Retinal pigment epithelial cell (primary cell): Measurements from ENCODE around the gene PID1.

Source experiments
- DNase-seq: peaks from one replicate; pipeline ENCODE4 v3.0.0-alpha.2; 2010; ENCODE audit warnings: low read depth
- H3K4me3 ChIP-seq: 2 replicates; pipeline ENCODE4 v1.5.1; 2011; ENCODE audit warnings: mild to moderate bottlenecking, low read length, control low read depth, moderate library complexity
- CTCF ChIP-seq: conservative IDR thresholded peaks from 2 replicates; pipeline ENCODE4 v1.5.1; 2011; ENCODE audit warnings: low read depth, low read length, control low read depth, inconsistent platforms

The PID1 gene

GRCh38 chr2:229073935-229074334 is 197.2 kb downstream of the PID1 start:
- DNase-seq, result no peak
- no peak overlapping the region for H3K4me3 ChIP-seq
- no peak for TF ChIP-seq CTCF

- no peak for TF ChIP-seq CTCF
Measured at GRCh38 chr2:229071292-229071976, 199.7 kb downstream of the PID1 start.

GRCh38 chr2:229066121-229066715 is 204.9 kb downstream of the PID1 start:
- TF ChIP-seq CTCF, result no peak
- no peak for DNase-seq
- H3K4me3 ChIP-seq, result no peak overlapping the region

More at GRCh38 chr2:229071292-229071976, 199.7 kb downstream of the PID1 start:
- DNase-seq, result no peak
- no peak overlapping the region for H3K4me3 ChIP-seq

GRCh38 chr2:229064749-229065148 is 206.3 kb downstream of the PID1 start:
- H3K4me3 ChIP-seq, result no peak overlapping the region
- TF ChIP-seq CTCF, result no peak
- DNase-seq, result no peak

- no peak for TF ChIP-seq CTCF
- no peak overlapping the region for H3K4me3 ChIP-seq
- DNase-seq, result no peak
Measured at GRCh38 chr2:229060147-229060546, 210.9 kb downstream of the PID1 start.

- no peak for DNase-seq
- H3K4me3 ChIP-seq, result no peak overlapping the region
- no peak for TF ChIP-seq CTCF
Measured at GRCh38 chr2:229059331-229060033, 211.6 kb downstream of the PID1 start.
